HEK293 (cell line): ENCODE results near the gene KIT.

Experiments used
- CTCF ChIA-PET: fragments of 350-600 bp; formaldehyde crosslinking; extraction: SDS; loops from one replicate; lab custom pipeline; 2021; ENCODE audit warnings: antibody characterized with exemption; lab: Yijun Ruan, JAX
- POLR2A ChIA-PET: fragments of 300-600 bp; formaldehyde crosslinking; extraction: SDS; loops from one replicate; lab custom pipeline; 2020; ENCODE audit warnings: antibody characterized with exemption, inconsistent platforms; lab: Yijun Ruan, JAX
- H3K27ac ChIP-seq: fragments of 200-500 bp; sonication (Bioruptor generic); 2 replicates; pipeline ENCODE4 v1.5.1; 2014; ENCODE audit warnings: low read depth, low read length, control low read depth, inconsistent platforms; ENCODE audit errors: extremely low read depth
- H3K36me3 ChIP-seq, 2 experiments: fragments of 200-500 bp in 1 of 2; sonication (Bioruptor generic) in 1 of 2; 1 replicate in 1 of 2; 2 replicates in 1 of 2; pipeline ENCODE4 v1.5.1; 2014 to 2017; ENCODE audit warnings: inconsistent platforms in 2 of 2, low read length in 2 of 2; ENCODE audit not compliant: control insufficient read depth in 2 of 2, insufficient read depth in 1 of 2
- H3K4me1 ChIP-seq: fragments of 200-500 bp; sonication (Bioruptor generic); 2 replicates; pipeline ENCODE4 v1.5.1; 2014; ENCODE audit warnings: mild to moderate bottlenecking, low read length, inconsistent platforms; ENCODE audit not compliant: control insufficient read depth, insufficient read depth
- H3K4me3 ChIP-seq: 2 replicates; pipeline ENCODE4 v1.5.1; 2011; ENCODE audit warnings: low read depth, mild to moderate bottlenecking, control low read depth, low read length, moderate library complexity
- H3K9me3 ChIP-seq: fragments of 200-500 bp; sonication (Bioruptor generic); 2 replicates; pipeline ENCODE4 v1.5.1; 2014; ENCODE audit warnings: low read depth, low read length, inconsistent platforms; ENCODE audit not compliant: control insufficient read depth, insufficient read depth
- AEBP2 ChIP-seq: fragments of 450-650 bp; formaldehyde crosslinking; IDR thresholded peaks from 2 replicates; pipeline ENCODE4 v1.5.1; 2016; ENCODE audit warnings: missing biosample characterization, missing genetic modification characterization, borderline replicate concordance
- ATF2 ChIP-seq: fragments of 450-650 bp; formaldehyde crosslinking; IDR thresholded peaks from 2 replicates; pipeline ENCODE4 v1.5.1; 2016; ENCODE audit warnings: missing biosample characterization, missing genetic modification characterization, low read depth
- BCL11B ChIP-seq: fragments of 450-650 bp; formaldehyde crosslinking; IDR thresholded peaks from 2 replicates; pipeline ENCODE4 v1.5.1; 2016; ENCODE audit warnings: low read depth, missing biosample characterization, missing genetic modification characterization
- GLIS2 ChIP-seq: fragments of 450-650 bp; formaldehyde crosslinking; IDR thresholded peaks from 2 replicates; pipeline ENCODE4 v1.5.1; 2016; ENCODE audit warnings: missing biosample characterization, missing genetic modification characterization
- SCRT2 ChIP-seq: fragments of 450-650 bp; formaldehyde crosslinking; IDR thresholded peaks from 2 replicates; pipeline ENCODE4 v1.5.1; 2016; ENCODE audit warnings: missing biosample characterization, missing genetic modification characterization
- SETDB1 ChIP-seq: IDR thresholded peaks from one replicate; pipeline ENCODE4 v1.6.1; 2017; ENCODE audit warnings: mild to moderate bottlenecking, low read length, moderate library complexity, mixed read lengths; ENCODE audit not compliant: insufficient read length
- WT1 ChIP-seq: fragments of 450-650 bp; formaldehyde crosslinking; IDR thresholded peaks from 2 replicates; pipeline ENCODE4 v1.5.1; 2016; ENCODE audit warnings: missing biosample characterization, missing genetic modification characterization
- ZBTB1 ChIP-seq: fragments of 450-650 bp; formaldehyde crosslinking; IDR thresholded peaks from 2 replicates; pipeline ENCODE4 v1.5.1; 2016; ENCODE audit warnings: missing biosample characterization, missing genetic modification characterization
- ZBTB17 ChIP-seq: fragments of 450-650 bp; formaldehyde crosslinking; IDR thresholded peaks from 2 replicates; pipeline ENCODE4 v1.5.1; 2016; ENCODE audit warnings: missing biosample characterization, missing genetic modification characterization
- ZBTB48 ChIP-seq: fragments of 450-650 bp; formaldehyde crosslinking; IDR thresholded peaks from 2 replicates; pipeline ENCODE4 v1.5.1; 2016; ENCODE audit warnings: missing biosample characterization, missing genetic modification characterization
- ZBTB7A ChIP-seq: fragments of 450-650 bp; formaldehyde crosslinking; IDR thresholded peaks from 2 replicates; pipeline ENCODE4 v1.5.1; 2016; ENCODE audit warnings: low read depth, missing biosample characterization, missing genetic modification characterization
- ZNF174 ChIP-seq: fragments of 450-650 bp; formaldehyde crosslinking; IDR thresholded peaks from 2 replicates; pipeline ENCODE4 v1.5.0; 2017; ENCODE audit warnings: missing biosample characterization, mild to moderate bottlenecking, missing genetic modification characterization
- ZNF221 ChIP-seq: fragments of 450-650 bp; formaldehyde crosslinking; IDR thresholded peaks from 2 replicates; pipeline ENCODE4 v1.5.1; 2017; ENCODE audit warnings: missing biosample characterization, missing genetic modification characterization, borderline replicate concordance
- ZNF223 ChIP-seq: fragments of 450-650 bp; formaldehyde crosslinking; IDR thresholded peaks from 2 replicates; pipeline ENCODE4 v1.5.1; 2016; ENCODE audit warnings: missing biosample characterization, missing genetic modification characterization
- ZNF266 ChIP-seq: fragments of 450-650 bp; formaldehyde crosslinking; IDR thresholded peaks from 2 replicates; pipeline ENCODE4 v1.5.1; 2016; ENCODE audit warnings: missing biosample characterization, missing genetic modification characterization, low read depth
- ZNF292 ChIP-seq: fragments of 450-650 bp; formaldehyde crosslinking; IDR thresholded peaks from 2 replicates; pipeline ENCODE4 v1.5.1; 2016; ENCODE audit warnings: low read depth, missing biosample characterization, missing genetic modification characterization, borderline replicate concordance
- ZNF341 ChIP-seq: fragments of 450-650 bp; formaldehyde crosslinking; IDR thresholded peaks from 2 replicates; pipeline ENCODE4; 2016; ENCODE audit warnings: low read depth, missing biosample characterization, missing genetic modification characterization
- ZNF354C ChIP-seq: fragments of 450-650 bp; formaldehyde crosslinking; IDR thresholded peaks from 2 replicates; pipeline ENCODE4 v1.5.1; 2016; ENCODE audit warnings: missing biosample characterization, missing genetic modification characterization, low read depth, borderline replicate concordance
- ZNF366 ChIP-seq: fragments of 450-650 bp; formaldehyde crosslinking; conservative IDR thresholded peaks from 2 replicates; pipeline ENCODE4 v1.5.1; 2016; ENCODE audit warnings: missing biosample characterization, missing genetic modification characterization
- ZNF391 ChIP-seq: fragments of 450-650 bp; formaldehyde crosslinking; IDR thresholded peaks from 2 replicates; pipeline ENCODE4 v1.5.1; 2016; ENCODE audit warnings: low read depth, missing biosample characterization, missing genetic modification characterization, borderline replicate concordance
- ZNF645 ChIP-seq: fragments of 450-650 bp; formaldehyde crosslinking; IDR thresholded peaks from 2 replicates; pipeline ENCODE4; 2016; ENCODE audit warnings: missing biosample characterization, missing genetic modification characterization
- ZSCAN23 ChIP-seq: fragments of 450-650 bp; formaldehyde crosslinking; IDR thresholded peaks from 2 replicates; pipeline ENCODE4 v1.5.1; 2016; ENCODE audit warnings: missing biosample characterization, missing genetic modification characterization
- ZSCAN4 ChIP-seq: fragments of 450-650 bp; formaldehyde crosslinking; IDR thresholded peaks from 2 replicates; pipeline ENCODE4 v1.5.1; 2017; ENCODE audit warnings: missing biosample characterization, missing genetic modification characterization

The KIT gene

GRCh38 chr4:54717694-54718093 lies 59.9 kb downstream of the KIT start (continued):
- TF ChIP-seq ZBTB1 (tag by site-specific recombination), result no peak
- no peak for TF ChIP-seq ATF2
- no peak for TF ChIP-seq ZNF354C (tag by site-specific recombination)
- TF ChIP-seq ZNF366 (tag by site-specific recombination), result no peak
- no peak for TF ChIP-seq ZNF645 (tag by site-specific recombination)
- no peak for TF ChIP-seq ZSCAN23

- TF ChIP-seq ZNF292, result no peak
- no peak for TF ChIP-seq GLIS2
- TF ChIP-seq ZNF391 (tag by site-specific recombination), result no peak
- TF ChIP-seq ZNF221 (tag by site-specific recombination), result no peak
- TF ChIP-seq AEBP2 (tag by site-specific recombination), result no peak
- TF ChIP-seq SCRT2 (tag by site-specific recombination), result no peak
- TF ChIP-seq ZNF174, result no peak
- no peak for TF ChIP-seq ZBTB7A
- TF ChIP-seq WT1, result no peak
- no peak for TF ChIP-seq ZNF223 (tag by site-specific recombination)
- no peak for TF ChIP-seq SETDB1
- no peak for TF ChIP-seq ZBTB48 (tag by site-specific recombination)
- no peak for TF ChIP-seq ZBTB17
- no peak for TF ChIP-seq ZNF341
- TF ChIP-seq BCL11B (tag by site-specific recombination), result no peak
- no peak for TF ChIP-seq ZSCAN4 (tag by site-specific recombination)
- TF ChIP-seq ZNF266 (tag by site-specific recombination), result no peak
- Histone ChIP-seq H3K4me3 (no peak overlapping the region), H3K9me3 (no peaks in the 10 kb centered on the region), H3K36me3 (no peaks in the 10 kb centered on the region), H3K4me1 (no peaks in the 10 kb centered on the region), H3K27ac (no peak overlapping the region)
- POLR2A ChIA-PET, result no interaction called here
- CTCF ChIA-PET, result no interaction called here
Observed at GRCh38 chr4:54719378-54719777, 61.6 kb downstream of the KIT start.
